GM19351 (cell line): ENCODE data around the gene DLK2.

Source experiments
- ATAC-seq: cut with Tn5 transposase; IDR thresholded peaks from one replicate; pipeline ENCODE4 v1.9.1; 2021; ENCODE audit warnings: mild to moderate bottlenecking, moderate library complexity; ENCODE audit not compliant: unreplicated experiment

The DLK2 gene

GRCh38 chr6:43454696-43455530 lies 435 bp downstream of the DLK2 start:
- peak; percentile 74 for ATAC-seq

- ATAC-seq, result no peak
Measured at GRCh38 chr6:43454290-43454695, 1.1 kb downstream of the DLK2 start.

- ATAC-seq, result no peak
Measured at GRCh38 chr6:43453831-43454230, 1.5 kb downstream of the DLK2 start.

GRCh38 chr6:43452896-43453295 lies 2.5 kb downstream of the DLK2 start:
- ATAC-seq, result no peak

- no peak for ATAC-seq
Measured at GRCh38 chr6:43451939-43452338, 3.4 kb downstream of the DLK2 start.

- ATAC-seq, result no peak
Measured at GRCh38 chr6:43451348-43451747, 4.0 kb downstream of the DLK2 start.

- ATAC-seq, result no peak
Measured at GRCh38 chr6:43450699-43451131, 4.6 kb downstream of the DLK2 start.

- ATAC-seq, result no peak
Measured at GRCh38 chr6:43448916-43449315, 6.4 kb downstream of the DLK2 start.

- ATAC-seq, result no peak
Measured at GRCh38 chr6:43447604-43448003, 7.7 kb downstream of the DLK2 start.

GRCh38 chr6:43445576-43445975 lies 9.8 kb downstream of the DLK2 start:
- ATAC-seq, result no peak

- no peak for ATAC-seq
Measured at GRCh38 chr6:43444582-43444981, 10.8 kb downstream of the DLK2 start.

- ATAC-seq, result no peak
Measured at GRCh38 chr6:43444036-43444435, 11.3 kb downstream of the DLK2 start.

GRCh38 chr6:43442935-43443334 lies 12.4 kb downstream of the DLK2 start:
- ATAC-seq, result no peak

GRCh38 chr6:43437700-43438099 lies 17.6 kb downstream of the DLK2 start:
- no peak for ATAC-seq

- no peak for ATAC-seq
Measured at GRCh38 chr6:43436577-43437282, 18.6 kb downstream of the DLK2 start.

- no peak for ATAC-seq
Measured at GRCh38 chr6:43435682-43436437, 19.5 kb downstream of the DLK2 start.

- no peak for ATAC-seq
Measured at GRCh38 chr6:43434943-43435342, 20.4 kb downstream of the DLK2 start.

GRCh38 chr6:43434001-43434840 lies 21.1 kb downstream of the DLK2 start:
- no peak for ATAC-seq

- ATAC-seq, result no peak
Measured at GRCh38 chr6:43433148-43433547, 22.2 kb downstream of the DLK2 start.
